OCI-LY3 (cell line): ENCODE data around the gene LRRC70.

ENCODE experiments used
- CTCF ChIP-seq: fragments of 200-600, 300-600 bp; sonication (generic); IDR thresholded peaks from 2 replicates; pipeline ENCODE4 v1.5.1; 2014; ENCODE audit warnings: antibody characterized with exemption, low read length, low read depth
- EZH2phosphoT487 ChIP-seq: fragments of 200-600 bp; shearing (Covaris generic); IDR thresholded peaks from 2 replicates; pipeline ENCODE4 v1.6.1; 2018; ENCODE audit warnings: antibody characterized with exemption, mixed run types, low read depth

- TF ChIP-seq CTCF (no peak), EZH2phosphoT487 (no peak)
These were observed 44.0 kb upstream of the LRRC70 start for GRCh38 chr5:62534461-62535236.
